Keratinocyte (primary cell): ENCODE measurements around the gene FSIP1. TPM values are rescaled to one million over a fixed set of nuclear protein-coding genes. Genes with fewer than 3 reads are reported as not detected.

Experiments
- DNase-seq: peaks from one replicate; pipeline ENCODE4 v3.0.0-alpha.2; 2011; ENCODE audit warnings: low read depth, missing footprints, low spot score
- FAIRE-seq: peaks from 2 replicates; lab custom pipeline; 2011; peaks lifted over from hg19 to GRCh38; lab: Jason Lieb, UNC
- H2AFZ ChIP-seq: 2 replicates; pipeline ENCODE4 v1.6.0; 2012; ENCODE audit warnings: low read length, control low read depth, inconsistent platforms; ENCODE audit not compliant: control insufficient read depth
- H3K27ac ChIP-seq: 2 replicates; pipeline ENCODE4 v1.5.1; 2011; ENCODE audit warnings: low read length; ENCODE audit not compliant: control insufficient read depth, insufficient read depth
- H3K27me3 ChIP-seq: 3 replicates; pipeline ENCODE4 v1.6.0; 2011; ENCODE audit warnings: low read length; ENCODE audit not compliant: control insufficient read depth, insufficient read depth; ENCODE audit errors: extremely low read depth
- H3K36me3 ChIP-seq, 2 experiments: 2 replicates in 1 of 2; 3 replicates in 1 of 2; pipeline ENCODE4 v1.5.1; 2011; ENCODE audit warnings: low read length in 2 of 2, mild to moderate bottlenecking in 1 of 2; ENCODE audit not compliant: control insufficient read depth in 2 of 2, insufficient read depth in 2 of 2; ENCODE audit errors: extremely low read depth in 1 of 2
- H3K4me1 ChIP-seq: 3 replicates; pipeline ENCODE4 v1.5.1; 2011; ENCODE audit warnings: low read length; ENCODE audit not compliant: control insufficient read depth, insufficient read depth; ENCODE audit errors: extremely low read depth
- H3K4me2 ChIP-seq: 3 replicates; pipeline ENCODE4 v1.6.0; 2011; ENCODE audit warnings: low read depth, low read length; ENCODE audit not compliant: control insufficient read depth, insufficient read depth; ENCODE audit errors: extremely low read depth
- H3K4me3 ChIP-seq, 3 experiments: fragments of 200-600 bp in 1 of 3; sonication (generic) in 1 of 3; 2 replicates in 2 of 3; 3 replicates in 1 of 3; pipeline ENCODE4 v1.5.1; 2011 to 2016; ENCODE audit warnings: low read length in 3 of 3, mild to moderate bottlenecking in 3 of 3, control low read depth in 2 of 3, inconsistent platforms in 1 of 3, low read depth in 1 of 3, mixed read lengths in 1 of 3, mixed run types in 1 of 3, moderate library complexity in 1 of 3; ENCODE audit not compliant: control insufficient read depth in 2 of 3, insufficient read depth in 2 of 3; ENCODE audit errors: extremely low read depth in 1 of 3
- H3K79me2 ChIP-seq: 2 replicates; pipeline ENCODE4 v1.6.0; 2012; ENCODE audit warnings: low read length; ENCODE audit not compliant: control insufficient read depth, insufficient read depth
- H3K9ac ChIP-seq: 3 replicates; pipeline ENCODE4 v1.6.0; 2011; ENCODE audit warnings: low read length; ENCODE audit not compliant: control insufficient read depth, insufficient read depth; ENCODE audit errors: extremely low read depth
- H3K9me1 ChIP-seq: 3 replicates; pipeline ENCODE4 v1.6.0; 2011; ENCODE audit warnings: low read length; ENCODE audit not compliant: control insufficient read depth, insufficient read depth; ENCODE audit errors: extremely low read depth
- H3K9me3 ChIP-seq: 2 replicates; pipeline ENCODE4 v1.5.1; 2012; ENCODE audit warnings: low read depth, low read length; ENCODE audit not compliant: control insufficient read depth
- H4K20me1 ChIP-seq: 3 replicates; pipeline ENCODE4 v1.6.0; 2011; ENCODE audit warnings: low read length; ENCODE audit not compliant: control insufficient read depth, insufficient read depth; ENCODE audit errors: extremely low read depth
- CTCF ChIP-seq, 3 experiments: IDR thresholded peaks in 1 of 3; conservative IDR thresholded peaks in 1 of 3; optimal IDR thresholded peaks in 1 of 3; 2 replicates in 2 of 3; 3 replicates in 1 of 3; pipeline versions ENCODE3 to v1.5.1; 2011; ENCODE audit warnings: low read length in 3 of 3, mild to moderate bottlenecking in 3 of 3, moderate library complexity in 2 of 3, control low read depth in 1 of 3, inconsistent platforms in 1 of 3; ENCODE audit not compliant: insufficient read depth in 2 of 3; ENCODE audit errors: extremely low read depth in 1 of 3
- EZH2 ChIP-seq: IDR thresholded peaks from one replicate; pipeline ENCODE4 v1.6.1; 2012; ENCODE audit warnings: inconsistent platforms, mild to moderate bottlenecking, low read length, moderate library complexity
- dilution Hi-C: fragments of 300-500 bp; cut with MboI; formaldehyde crosslinking; loops from one replicate; pipeline ENCODE4 v1.7.0; 2020; ENCODE audit warnings: low sequenced_read_pairs; ENCODE audit not compliant: extremely low pct_ligation_motif_present
- polyA plus RNA-seq, 5 experiments: library from polyadenylated mRNA; depleted of rRNA in 3 of 5; stranded (reverse) in 3 of 5; stranded (forward) in 1 of 5; unstranded in 1 of 5; fragments of >200 nt; gene quantifications; 1 replicate in 1 of 5; 2 replicates in 3 of 5; 3 replicates in 1 of 5; pipeline versions ENCODE4 v1.2.1 to v1.2.3, GENCODE V29; 2011 to 2012; ENCODE audit warnings: missing spikeins in 2 of 5, low read depth in 1 of 5, low replicate concordance in 1 of 5

Gene FSIP1
- polyA plus RNA-seq, 1 donor (not counting 4 experiments of a cell fraction or from before 2014, with no cell fraction given), result 1.5 TPM

GRCh38 chr15:39735120-39735717, 47.4 kb downstream of the FSIP1 start:
- Histone ChIP-seq H3K27ac (no peak overlapping the region), H2AFZ (no peak overlapping the region), H3K27me3 (no peaks in the 10 kb centered on the region), H3K9me1 (no peaks in the 10 kb centered on the region), H3K9me3 (no peaks in the 10 kb centered on the region), H3K4me1 (no peaks in the 10 kb centered on the region), H3K4me2 (no peak overlapping the region), H3K4me3 (no peak overlapping the region), H3K79me2 (no peaks in the 10 kb centered on the region), H4K20me1 (no peaks in the 10 kb centered on the region), H3K9ac (no peak overlapping the region), H3K36me3 (no peaks in the 10 kb centered on the region)
- no peak for DNase-seq
- FAIRE-seq, result no peak
- TF ChIP-seq CTCF (optimal IDR thresholded peaks at IDR 0.05 in 1 of 3, IDR thresholded peaks at IDR 0.05 in 1 of 3, conservative IDR thresholded peaks at IDR 0.05 in 1 of 3; ENCODE audit: extremely low read depth in 1 of 3, insufficient read depth in 2 of 3, low read length in 3 of 3), result no peak
- TF ChIP-seq EZH2, result no peak
- dilution Hi-C loops, result no loop called here

GRCh38 chr15:39731266-39731665, 51.4 kb downstream of the FSIP1 start:
- DNase-seq (no peak), FAIRE-seq (no peak)
- H3K4me1 ChIP-seq, result no peaks in the 10 kb centered on the region
- H3K36me3 ChIP-seq, result no peaks in the 10 kb centered on the region
- no peaks in the 10 kb centered on the region for H3K27me3 ChIP-seq
- no peaks in the 10 kb centered on the region for H4K20me1 ChIP-seq
- no peaks in the 10 kb centered on the region for H3K9me3 ChIP-seq
- H2AFZ ChIP-seq, result no peak overlapping the region
- H3K4me2 ChIP-seq, result no peak overlapping the region
- no peak overlapping the region for H3K9ac ChIP-seq
- no peaks in the 10 kb centered on the region for H3K9me1 ChIP-seq
- dilution Hi-C loops, result no loop called here
- TF ChIP-seq CTCF (optimal IDR thresholded peaks at IDR 0.05 in 1 of 3, IDR thresholded peaks at IDR 0.05 in 1 of 3, conservative IDR thresholded peaks at IDR 0.05 in 1 of 3; ENCODE audit: extremely low read depth in 1 of 3, insufficient read depth in 2 of 3, low read length in 3 of 3), result no peak
- no peak for TF ChIP-seq EZH2
- H3K27ac ChIP-seq, result no peak overlapping the region
- no peak overlapping the region for H3K4me3 ChIP-seq
- no peaks in the 10 kb centered on the region for H3K79me2 ChIP-seq
